Breast epithelium (tissue), 4 donors: ENCODE measurements around the gene MSI1. TPM values are rescaled to one million over a fixed set of nuclear protein-coding genes. Genes with fewer than 3 reads are reported as not detected.

Source experiments
- DNase-seq, 2 donors: peaks; one replicate each; pipeline ENCODE4 v3.0.0-alpha.2; 2019; ENCODE audit warnings: low spot score in 2 of 2
- H3K27ac ChIP-seq, 2 donors: fragments of 200-600 bp; sonication (generic) in 1 of 2; one replicate each; pipeline ENCODE4 v1.5.1; 2016 to 2019; ENCODE audit warnings: mild to moderate bottlenecking in 1 of 2
- H3K27me3 ChIP-seq, 2 donors: fragments of 200-600 bp; sonication (generic) in 1 of 2; one replicate each; pipeline versions ENCODE4 v1.5.1 to v1.6.0; 2017 to 2019; ENCODE audit warnings: control low read depth in 1 of 2, mild to moderate bottlenecking in 1 of 2
- H3K36me3 ChIP-seq: fragments of 200-600 bp; one replicate; pipeline ENCODE4 v1.5.1; 2019
- H3K4me1 ChIP-seq, 2 donors: fragments of 200-600 bp; sonication (generic); one replicate each; pipeline ENCODE4 v1.5.1; 2016 to 2019; ENCODE audit warnings: control low read depth in 1 of 2
- H3K4me3 ChIP-seq, 3 donors: fragments of 200-600 bp; sonication (generic); 1 replicate in 2 of 3; 2 replicates in 1 of 3; pipeline ENCODE4 v1.5.1; 2016 to 2019; ENCODE audit warnings: mild to moderate bottlenecking in 3 of 3, moderate library complexity in 2 of 3
- H3K9me3 ChIP-seq, 2 donors: fragments of 200-600 bp; sonication (generic) in 1 of 2; one replicate each; pipeline ENCODE4 v1.5.1; 2016 to 2019; ENCODE audit warnings: control low read depth in 1 of 2
- POLR2A ChIP-seq: fragments of 450-650 bp; IDR thresholded peaks from one replicate; pipeline ENCODE4 v1.6.1; 2016; ENCODE audit warnings: antibody characterized with exemption, mild to moderate bottlenecking, moderate library complexity
- POLR2AphosphoS5 ChIP-seq, 3 donors: sonication (generic); formaldehyde crosslinking; IDR thresholded peaks; one replicate each; pipeline ENCODE4 v1.6.1; 2017; ENCODE audit warnings: antibody characterized with exemption in 3 of 3
- intact Hi-C: fragments of 100-400 bp; cut with DNase I; formaldehyde crosslinking; loops from one replicate; pipeline ENCODE4 v1.15.1; 2023; ENCODE audit warnings: low total_unique reads
- total RNA-seq, 3 donors: library from RNA; depleted of rRNA; stranded (reverse); fragments of >200 nt; gene quantifications; one replicate each; pipeline ENCODE4 v1.1.0, GENCODE V29; 2016
- TF ChIP-seq, protein P1 (sequence below), 3 donors: fragments of 450-650 bp; IDR thresholded peaks; one replicate each; pipeline ENCODE4 v1.5.1; 2016 to 2017; ENCODE audit warnings: antibody characterized with exemption in 3 of 3, mild to moderate bottlenecking in 3 of 3, moderate library complexity in 3 of 3

Gene MSI1
- total RNA-seq, 3 donors from 2014 or later, result 0.59 to 2.0 TPM; not detected in 1

DNA sequence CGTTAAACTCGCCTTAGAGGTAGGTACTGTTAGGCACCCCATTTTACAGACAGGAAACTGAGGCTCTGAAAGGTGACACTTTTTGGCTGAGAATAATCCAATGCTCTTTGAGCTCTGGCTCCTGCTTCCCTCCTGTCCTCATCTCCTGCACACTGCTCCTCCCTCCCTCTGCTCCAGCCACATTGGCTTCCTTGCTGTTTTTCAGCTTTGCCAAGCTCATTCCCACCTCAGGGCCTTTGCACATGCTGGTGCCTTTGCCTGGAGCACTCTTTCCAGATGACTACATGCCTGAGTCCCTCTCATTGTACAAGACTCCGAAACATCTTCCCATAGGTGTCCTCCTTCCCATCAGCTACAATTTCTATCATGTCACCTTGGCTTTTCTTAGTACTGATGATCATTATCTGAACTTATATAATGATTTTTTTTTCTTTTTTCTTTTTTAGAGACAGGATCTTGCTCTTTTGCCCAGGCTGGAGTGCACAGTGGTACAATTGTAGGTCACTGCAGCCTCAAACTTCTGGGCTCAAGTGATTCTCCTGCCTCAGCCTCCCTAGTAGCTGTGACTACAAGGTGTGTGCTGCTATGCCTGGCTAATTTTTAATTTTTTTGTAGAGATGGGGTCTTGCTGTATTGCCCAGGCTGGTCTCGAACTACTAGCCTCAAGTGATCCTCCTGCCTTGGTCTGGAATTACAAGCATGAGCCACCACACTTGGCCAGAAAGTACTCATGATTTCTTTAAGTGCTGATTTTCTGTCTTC, 15.2 kb downstream of the MSI1 start:
- Histone ChIP-seq H3K27ac (no peak overlapping the region), H3K9me3 (no peaks in the 10 kb centered on the region), H3K36me3 (no peaks in the 10 kb centered on the region), H3K4me3 (no peak overlapping the region), H3K4me1 (no peaks in the 10 kb centered on the region), H3K27me3 (no peaks in the 10 kb centered on the region)
- DNase-seq, result no peak
- TF ChIP-seq POLR2AphosphoS5 (IDR thresholded peaks at IDR 0.05) (no peak), POLR2A (no peak)
- TF ChIP-seq, protein P1, sequence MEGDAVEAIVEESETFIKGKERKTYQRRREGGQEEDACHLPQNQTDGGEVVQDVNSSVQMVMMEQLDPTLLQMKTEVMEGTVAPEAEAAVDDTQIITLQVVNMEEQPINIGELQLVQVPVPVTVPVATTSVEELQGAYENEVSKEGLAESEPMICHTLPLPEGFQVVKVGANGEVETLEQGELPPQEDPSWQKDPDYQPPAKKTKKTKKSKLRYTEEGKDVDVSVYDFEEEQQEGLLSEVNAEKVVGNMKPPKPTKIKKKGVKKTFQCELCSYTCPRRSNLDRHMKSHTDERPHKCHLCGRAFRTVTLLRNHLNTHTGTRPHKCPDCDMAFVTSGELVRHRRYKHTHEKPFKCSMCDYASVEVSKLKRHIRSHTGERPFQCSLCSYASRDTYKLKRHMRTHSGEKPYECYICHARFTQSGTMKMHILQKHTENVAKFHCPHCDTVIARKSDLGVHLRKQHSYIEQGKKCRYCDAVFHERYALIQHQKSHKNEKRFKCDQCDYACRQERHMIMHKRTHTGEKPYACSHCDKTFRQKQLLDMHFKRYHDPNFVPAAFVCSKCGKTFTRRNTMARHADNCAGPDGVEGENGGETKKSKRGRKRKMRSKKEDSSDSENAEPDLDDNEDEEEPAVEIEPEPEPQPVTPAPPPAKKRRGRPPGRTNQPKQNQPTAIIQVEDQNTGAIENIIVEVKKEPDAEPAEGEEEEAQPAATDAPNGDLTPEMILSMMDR (IDR thresholded peaks at IDR 0.05), result no peak
- intact Hi-C loops, result no loop called here

DNA sequence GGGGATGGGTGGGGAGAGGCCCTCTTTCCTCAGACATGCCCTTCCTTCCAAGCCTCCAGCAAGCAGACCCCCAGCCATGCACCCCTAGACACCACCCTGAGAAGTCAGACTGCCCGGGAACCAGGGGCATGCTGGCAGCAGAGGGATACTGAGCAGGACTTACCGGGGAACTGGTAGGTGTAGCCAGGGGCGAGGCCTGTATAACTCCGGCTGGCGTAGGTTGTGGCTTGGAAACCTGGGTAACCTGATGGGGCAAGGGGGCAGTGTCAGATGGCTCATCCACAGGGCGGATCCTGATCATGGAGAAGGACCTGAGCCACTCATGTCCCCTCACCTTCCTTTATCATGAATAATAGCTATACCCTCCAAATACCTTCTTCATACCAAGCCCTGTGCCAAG, 15.8 kb downstream of the MSI1 start:
- Histone ChIP-seq H3K36me3 (no peaks in the 10 kb centered on the region), H3K27ac (no peak overlapping the region), H3K4me1 (no peaks in the 10 kb centered on the region), H3K9me3 (no peaks in the 10 kb centered on the region), H3K4me3 (no peak overlapping the region), H3K27me3 (no peaks in the 10 kb centered on the region)
- DNase-seq, result no peak
- TF ChIP-seq POLR2A, result no peak
- TF ChIP-seq, protein P1 (IDR thresholded peaks at IDR 0.05), result no peak
- intact Hi-C loops, result no loop called here

DNA sequence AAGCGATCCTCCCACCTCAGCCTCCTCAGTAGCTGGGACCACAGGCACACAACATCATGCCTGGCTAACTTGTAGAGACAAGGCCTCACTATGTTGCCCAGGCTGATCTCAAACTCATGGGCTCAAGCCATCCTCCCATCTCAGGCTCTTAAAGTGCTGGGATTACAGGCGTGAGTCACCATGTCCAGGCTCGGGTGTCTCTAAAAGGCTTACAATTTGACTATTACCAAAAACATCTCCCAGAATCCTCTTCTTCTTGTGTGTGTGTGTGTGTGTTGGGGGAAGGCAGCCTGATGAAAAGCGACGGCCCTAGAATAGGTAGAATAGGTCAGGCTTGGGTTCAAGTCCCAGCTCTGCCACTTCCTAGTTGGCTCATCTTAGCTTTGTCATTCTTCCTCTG, 16.8 kb downstream of the MSI1 start:
- Histone ChIP-seq H3K36me3 (no peaks in the 10 kb centered on the region), H3K4me1 (no peaks in the 10 kb centered on the region), H3K4me3 (no peak overlapping the region), H3K27me3 (no peaks in the 10 kb centered on the region), H3K9me3 (no peaks in the 10 kb centered on the region), H3K27ac (no peak overlapping the region)
- no peak for DNase-seq
- TF ChIP-seq POLR2AphosphoS5 (IDR thresholded peaks at IDR 0.05), result no peak
- TF ChIP-seq, protein P1 (IDR thresholded peaks at IDR 0.05), result no peak
- no peak for TF ChIP-seq POLR2A
- intact Hi-C loops, result no loop called here

DNA sequence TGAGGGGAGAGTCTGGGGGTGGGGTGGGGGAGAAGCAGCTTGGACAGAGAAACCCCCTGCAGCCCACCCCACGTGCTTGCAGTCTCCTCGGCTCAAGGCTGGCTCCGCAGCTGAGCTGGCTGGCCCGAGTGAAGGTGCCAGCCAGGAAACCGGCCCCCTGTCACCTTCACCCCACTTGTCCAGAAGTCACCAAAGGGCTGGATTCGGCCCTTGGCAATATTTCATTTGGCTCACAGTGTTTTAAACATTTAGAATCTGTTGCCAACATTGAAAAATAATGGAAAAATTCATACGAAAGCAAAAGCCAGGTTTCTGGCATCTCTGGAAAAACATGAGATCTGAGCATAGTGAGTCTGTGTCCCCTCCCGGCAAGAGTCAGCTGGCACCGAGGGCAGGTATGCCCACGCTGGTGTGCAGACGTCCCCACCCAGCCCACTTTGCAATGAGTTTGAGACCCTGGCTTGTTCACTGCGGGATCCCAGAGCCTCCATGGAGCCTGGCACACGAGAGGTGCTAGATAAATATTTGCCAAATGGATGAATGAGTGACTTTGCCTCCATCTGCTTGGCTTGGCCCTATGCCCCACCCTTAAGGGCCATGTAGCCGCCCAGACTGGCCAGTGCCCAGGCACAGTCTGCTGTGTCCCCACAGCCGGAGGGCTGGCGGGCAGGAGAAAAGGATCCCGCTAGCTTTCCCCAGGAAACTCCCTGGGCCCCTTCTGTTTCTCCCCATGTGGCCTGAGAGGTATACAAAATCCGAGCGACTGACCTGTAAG, 18.2 kb downstream of the MSI1 start:
- Histone ChIP-seq H3K36me3 (no peaks in the 10 kb centered on the region), H3K27ac (no peak overlapping the region), H3K4me1 (no peaks in the 10 kb centered on the region), H3K9me3 (no peaks in the 10 kb centered on the region), H3K4me3 (no peak overlapping the region), H3K27me3 (no peaks in the 10 kb centered on the region)
- no peak for DNase-seq
- TF ChIP-seq POLR2AphosphoS5 (IDR thresholded peaks at IDR 0.05), result no peak
- TF ChIP-seq, protein P1 (IDR thresholded peaks at IDR 0.05), result no peak
- no peak for TF ChIP-seq POLR2A
- intact Hi-C loops, result no loop called here

DNA sequence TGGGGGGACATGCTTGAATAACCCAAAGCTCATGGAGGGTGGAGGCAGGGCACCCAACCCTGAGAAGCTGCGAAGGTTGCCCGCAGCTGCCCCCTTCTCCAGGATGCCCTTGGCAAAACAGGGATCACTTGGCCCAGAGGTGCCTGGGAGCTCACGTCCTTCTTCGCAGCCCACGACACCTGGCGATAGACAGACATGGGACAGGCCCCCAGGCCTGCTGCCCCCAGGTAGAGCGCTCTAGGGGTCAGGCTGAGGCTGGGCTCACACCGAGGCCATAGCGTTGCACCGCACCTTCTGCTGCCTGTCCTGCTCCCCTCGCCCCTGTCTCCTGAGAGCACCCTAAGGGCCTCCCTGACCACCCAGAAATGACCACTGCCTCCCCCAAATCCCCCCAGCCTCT, 21.2 kb downstream of the MSI1 start:
- no peak for TF ChIP-seq POLR2AphosphoS5 (IDR thresholded peaks at IDR 0.05)
- Histone ChIP-seq H3K36me3 (no peaks in the 10 kb centered on the region), H3K4me1 (no peaks in the 10 kb centered on the region), H3K4me3 (no peak overlapping the region), H3K9me3 (no peaks in the 10 kb centered on the region), H3K27me3 (no peaks in the 10 kb centered on the region), H3K27ac (no peak overlapping the region)
- intact Hi-C loops, result no loop called here
- DNase-seq, result no peak
